Esophagus squamous epithelium (tissue), 5 donors: ENCODE data around the gene COL4A1. TPM values are rescaled to one million over a fixed set of nuclear protein-coding genes. Genes with fewer than 3 reads are reported as not detected.

Source experiments
- DNase-seq: peaks from one replicate; lab custom pipeline; 2025; lab: John Stamatoyannopoulos, UW
- H3K27ac ChIP-seq, 4 donors: fragments of 200-600 bp; sonication (generic); one replicate each; pipeline ENCODE4 v1.5.1; 2016 to 2019; ENCODE audit warnings: mild to moderate bottlenecking in 1 of 4
- H3K27me3 ChIP-seq, 4 donors: fragments of 200-600 bp; sonication (generic); 1 replicate in 3 of 4; 2 replicates in 1 of 4; pipeline versions ENCODE4 v1.5.1 to v1.6.0; 2017 to 2021; ENCODE audit warnings: antibody characterized with exemption in 1 of 4
- H3K36me3 ChIP-seq, 3 donors: fragments of 200-600 bp; sonication (generic); one replicate each; pipeline ENCODE4 v1.5.1; 2016 to 2019
- H3K4me1 ChIP-seq, 3 donors: fragments of 200-600 bp; sonication (generic); one replicate each; pipeline ENCODE4 v1.5.1; 2017 to 2019
- H3K4me3 ChIP-seq, 4 donors: fragments of 200-600 bp; sonication (generic); 1 replicate in 3 of 4; 2 replicates in 1 of 4; pipeline ENCODE4 v1.5.1; 2016 to 2019; ENCODE audit warnings: mild to moderate bottlenecking in 2 of 4, moderate library complexity in 1 of 4
- H3K9me3 ChIP-seq, 3 donors: fragments of 200-600 bp; sonication (generic); one replicate each; pipeline ENCODE4 v1.5.1; 2016 to 2019
- POLR2A ChIP-seq, 4 donors: fragments of 450-650 bp; IDR thresholded peaks; one replicate each; pipeline ENCODE4 v1.6.1; 2017; ENCODE audit warnings: antibody characterized with exemption in 4 of 4, mild to moderate bottlenecking in 4 of 4, moderate library complexity in 3 of 4
- WGBS, 2 donors: methylation state at CpG; one replicate each; pipeline ENCODE4 v1.1.5; 2018; 5-methylcytosine and 5-hydroxymethylcytosine counted together
- intact Hi-C: fragments of 100-400 bp; cut with DNase I; formaldehyde crosslinking; loops from one replicate; pipeline ENCODE4 v1.15.0; 2022
- total RNA-seq, 4 donors: library from RNA; depleted of rRNA; stranded (reverse); fragments of >200 nt; gene quantifications; one replicate each; pipeline ENCODE4 v1.1.0, GENCODE V29; 2016
- TF ChIP-seq, protein P1 (sequence below), 6 experiments: fragments of 450-650 bp in 4 of 6; fragments of 200-600 bp in 2 of 6; sonication (generic) in 2 of 6; IDR thresholded peaks; one replicate each; pipeline ENCODE4 v1.5.1; 2016 to 2019; ENCODE audit warnings: antibody characterized with exemption in 6 of 6, mild to moderate bottlenecking in 4 of 6, moderate library complexity in 4 of 6
- donor health status: DM: yes; HTN: yes; CAD: no.

COL4A1 gene
- total RNA-seq, 4 donors from 2014 or later: 8.9 to 97.1 (median 40.2) TPM

DNA sequence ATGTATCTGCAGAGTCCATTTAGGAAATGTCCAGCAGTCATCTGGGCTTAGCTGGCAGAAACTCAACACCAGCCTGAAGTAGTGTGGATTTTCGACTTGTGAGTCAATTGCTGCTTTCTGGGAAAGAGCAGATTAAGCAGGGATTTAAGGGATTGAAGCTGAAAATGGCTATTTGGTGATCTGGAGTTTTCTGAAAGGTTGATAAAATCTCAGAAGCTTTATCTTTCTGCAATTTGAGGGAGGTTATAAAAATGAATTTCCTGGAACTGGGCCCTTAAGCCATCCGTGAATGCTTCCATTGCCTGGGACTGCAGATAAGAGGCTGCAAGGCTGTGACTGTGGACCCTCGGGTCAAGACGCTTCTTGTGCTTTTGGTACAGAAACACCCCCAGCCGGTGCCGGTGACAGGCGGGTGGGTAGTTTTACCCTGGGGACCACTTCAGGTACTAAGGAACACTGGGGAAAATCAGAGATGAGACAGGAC, 61.5 kb downstream of the COL4A1 start:
- peaks cover 0 to 66% (median 36%) of the 10 kb centered on the region in 3 donors for H3K4me1 ChIP-seq
- 65 to 75% methylated on average over 7 of the region's 7 CpGs for WGBS, 2 donors
- no peak overlapping the region for H3K4me3 ChIP-seq
- H3K27ac ChIP-seq: peak overlapping the region in 3 of 4 donors; percentile 50 to 77 (median 72)
- H3K27me3 ChIP-seq: no peaks in the 10 kb centered on the region
- TF ChIP-seq POLR2A (IDR thresholded peaks at IDR 0.05): no peak
- TF ChIP-seq, protein P1, sequence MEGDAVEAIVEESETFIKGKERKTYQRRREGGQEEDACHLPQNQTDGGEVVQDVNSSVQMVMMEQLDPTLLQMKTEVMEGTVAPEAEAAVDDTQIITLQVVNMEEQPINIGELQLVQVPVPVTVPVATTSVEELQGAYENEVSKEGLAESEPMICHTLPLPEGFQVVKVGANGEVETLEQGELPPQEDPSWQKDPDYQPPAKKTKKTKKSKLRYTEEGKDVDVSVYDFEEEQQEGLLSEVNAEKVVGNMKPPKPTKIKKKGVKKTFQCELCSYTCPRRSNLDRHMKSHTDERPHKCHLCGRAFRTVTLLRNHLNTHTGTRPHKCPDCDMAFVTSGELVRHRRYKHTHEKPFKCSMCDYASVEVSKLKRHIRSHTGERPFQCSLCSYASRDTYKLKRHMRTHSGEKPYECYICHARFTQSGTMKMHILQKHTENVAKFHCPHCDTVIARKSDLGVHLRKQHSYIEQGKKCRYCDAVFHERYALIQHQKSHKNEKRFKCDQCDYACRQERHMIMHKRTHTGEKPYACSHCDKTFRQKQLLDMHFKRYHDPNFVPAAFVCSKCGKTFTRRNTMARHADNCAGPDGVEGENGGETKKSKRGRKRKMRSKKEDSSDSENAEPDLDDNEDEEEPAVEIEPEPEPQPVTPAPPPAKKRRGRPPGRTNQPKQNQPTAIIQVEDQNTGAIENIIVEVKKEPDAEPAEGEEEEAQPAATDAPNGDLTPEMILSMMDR (IDR thresholded peaks at IDR 0.05): no peak
- intact Hi-C loops: no loop called here
- DNase-seq: no peak
- H3K9me3 ChIP-seq: no peaks in the 10 kb centered on the region
- H3K36me3 ChIP-seq: no peaks in the 10 kb centered on the region

DNA sequence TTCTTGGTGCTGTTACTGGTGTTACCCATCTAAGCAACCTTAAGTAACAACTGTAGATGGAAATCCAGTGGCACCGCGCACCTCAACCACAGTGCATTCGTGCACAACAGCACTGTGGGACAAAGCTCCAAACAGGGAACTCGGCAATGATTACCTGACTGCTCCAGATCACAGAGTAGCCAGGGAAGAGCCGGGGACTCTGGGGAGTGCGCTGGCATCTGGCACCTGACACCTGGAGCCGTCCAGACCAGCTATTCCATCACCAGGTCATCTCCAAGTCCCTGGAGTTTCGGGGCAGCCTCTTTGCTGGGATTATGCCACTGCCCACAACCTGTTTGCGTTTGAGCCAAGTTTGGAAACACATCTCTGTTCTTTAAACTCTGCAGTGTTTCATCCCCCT, 62.0 kb downstream of the COL4A1 start:
- peak overlapping the region in 3 of 4 donors; percentile 50 to 77 (median 72) for H3K27ac ChIP-seq
- H3K36me3 ChIP-seq: no peaks in the 10 kb centered on the region
- no peak overlapping the region for H3K4me3 ChIP-seq
- peaks cover 0 to 68% (median 36%) of the 10 kb centered on the region in 3 donors for H3K4me1 ChIP-seq
- H3K27me3 ChIP-seq: no peaks in the 10 kb centered on the region
- DNase-seq: no peak
- WGBS, 2 donors: 82 to 88% methylated on average over 8 of the region's 9 CpGs
- H3K9me3 ChIP-seq: no peaks in the 10 kb centered on the region
- TF ChIP-seq POLR2A (IDR thresholded peaks at IDR 0.05): no peak
- TF ChIP-seq, protein P1 (IDR thresholded peaks at IDR 0.05): no peak
- intact Hi-C loops: no loop called here

- Histone ChIP-seq H3K4me1 (peaks cover 0 to 73% (median 39%) of the 10 kb centered on the region in 3 donors), H3K27ac (peak overlapping the region in 3 of 4 donors; percentile 50 to 77 (median 65)), H3K4me3 (no peak overlapping the region), H3K27me3 (no peaks in the 10 kb centered on the region), H3K36me3 (no peaks in the 10 kb centered on the region), H3K9me3 (no peaks in the 10 kb centered on the region)
- WGBS, 2 donors: 56 to 59% methylated on average over 7 of the region's 7 CpGs
- no peak for DNase-seq
- intact Hi-C loops: no loop called here
- no peak for TF ChIP-seq POLR2A (IDR thresholded peaks at IDR 0.05)
- TF ChIP-seq, protein P1 (IDR thresholded peaks at IDR 0.05): no peak
Observed at GRCh38 chr13:110244071-110244830, 62.7 kb downstream of the COL4A1 start.

DNA sequence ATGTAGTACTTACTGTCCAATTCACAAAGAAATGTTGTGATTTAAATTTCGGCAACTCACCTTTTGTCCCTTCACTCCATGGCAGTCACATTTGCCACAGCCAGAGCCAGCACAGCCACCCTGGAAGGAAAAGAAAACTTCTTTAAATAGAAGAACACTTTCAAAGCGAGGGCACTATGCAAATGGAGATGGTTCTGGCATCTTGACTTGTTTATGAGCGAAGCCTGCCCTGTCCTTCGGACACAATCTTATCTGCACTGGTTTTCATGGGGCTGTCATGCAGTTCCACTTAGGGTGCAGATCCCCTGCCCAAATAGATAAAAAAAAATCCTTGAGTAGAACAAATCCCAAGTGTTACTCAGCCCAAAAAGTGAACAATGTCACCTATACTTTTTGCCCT, 64.3 kb downstream of the COL4A1 start:
- Histone ChIP-seq H3K27me3 (no peaks in the 10 kb centered on the region), H3K4me1 (peaks cover 0 to 76% (median 31%) of the 10 kb centered on the region in 3 donors), H3K9me3 (no peaks in the 10 kb centered on the region), H3K36me3 (no peaks in the 10 kb centered on the region), H3K4me3 (no peak overlapping the region), H3K27ac (peak overlapping the region in 1 of 4 donors; percentile 31)
- DNase-seq: no peak
- intact Hi-C loops: no loop called here
- 66 to 71% methylated on average over 4 of the region's 4 CpGs for WGBS, 2 donors
- no peak for TF ChIP-seq POLR2A (IDR thresholded peaks at IDR 0.05)
- TF ChIP-seq, protein P1 (IDR thresholded peaks at IDR 0.05): no peak

DNA sequence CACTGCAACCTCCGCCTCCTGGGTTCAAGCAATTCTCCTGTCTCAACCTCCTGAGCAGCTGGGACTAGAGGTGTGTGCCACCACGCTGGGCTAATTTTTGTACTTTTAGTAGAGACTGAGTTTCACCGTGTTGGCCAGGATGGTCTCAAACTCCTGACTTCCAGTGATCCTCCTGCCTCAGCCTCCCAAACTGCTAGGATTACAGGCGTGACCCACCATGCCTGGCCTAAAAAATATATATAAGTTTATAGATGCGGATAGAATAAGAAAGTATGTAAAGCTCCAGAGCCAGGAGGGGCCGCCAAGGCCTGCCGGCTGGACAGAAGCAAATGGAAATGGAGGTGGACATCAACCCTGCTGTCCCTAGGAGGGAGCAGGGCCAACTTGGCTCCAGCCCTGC, 66.0 kb downstream of the COL4A1 start:
- H3K27ac ChIP-seq: peak overlapping the region in 1 of 4 donors; percentile 49
- no peak overlapping the region for H3K4me3 ChIP-seq
- no peaks in the 10 kb centered on the region for H3K9me3 ChIP-seq
- H3K27me3 ChIP-seq: no peaks in the 10 kb centered on the region
- WGBS, 2 donors: 87 to 92% methylated on average over 3 to 7 of the region's 7 CpGs
- no peaks in the 10 kb centered on the region for H3K36me3 ChIP-seq
- H3K4me1 ChIP-seq: peaks cover 0 to 73% (median 32%) of the 10 kb centered on the region in 3 donors
- DNase-seq: no peak
- TF ChIP-seq, protein P1 (IDR thresholded peaks at IDR 0.05): no peak
- TF ChIP-seq POLR2A (IDR thresholded peaks at IDR 0.05): no peak
- intact Hi-C loops: no loop called here
